Medulla oblongata (tissue), 1 donor: ENCODE data around the gene INPP5F.

Experiments used
- DNase-seq: peaks from one replicate; pipeline ENCODE4 v3.0.0-alpha.2; 2015; ENCODE audit errors: extremely low spot score

INPP5F gene

GRCh38 chr10:119817991-119818888, 92.4 kb downstream of the INPP5F start:
- DNase-seq: peak; percentile 44

GRCh38 chr10:119818889-119819270, 93.0 kb downstream of the INPP5F start:
- DNase-seq: no peak

- no peak for DNase-seq
Observed at GRCh38 chr10:119821182-119821581, 95.3 kb downstream of the INPP5F start.

GRCh38 chr10:119824299-119824698, 98.4 kb downstream of the INPP5F start:
- no peak for DNase-seq

GRCh38 chr10:119826771-119827170, 100.9 kb downstream of the INPP5F start:
- DNase-seq: no peak

GRCh38 chr10:119827430-119827829, 101.6 kb downstream of the INPP5F start:
- DNase-seq: no peak

- DNase-seq: no peak
Observed at GRCh38 chr10:119829429-119829828, 103.6 kb downstream of the INPP5F start.

GRCh38 chr10:119830851-119831250, 105.0 kb downstream of the INPP5F start:
- no peak for DNase-seq

GRCh38 chr10:119831656-119832055, 105.8 kb downstream of the INPP5F start:
- peak; percentile 61 for DNase-seq

GRCh38 chr10:119832951-119833350, 107.1 kb downstream of the INPP5F start:
- no peak for DNase-seq

GRCh38 chr10:119834188-119834587, 108.3 kb downstream of the INPP5F start:
- no peak for DNase-seq

- DNase-seq: no peak
Observed at GRCh38 chr10:119845656-119846055, 119.8 kb downstream of the INPP5F start.

GRCh38 chr10:119849031-119849789, 123.4 kb downstream of the INPP5F start:
- no peak for DNase-seq

- no peak for DNase-seq
Observed at GRCh38 chr10:119849944-119850343, 124.1 kb downstream of the INPP5F start.

GRCh38 chr10:119852277-119852676, 126.4 kb downstream of the INPP5F start:
- DNase-seq: no peak

- DNase-seq: no peak
Observed at GRCh38 chr10:119852822-119853221, 127.0 kb downstream of the INPP5F start.

- DNase-seq: no peak
Observed at GRCh38 chr10:119853574-119853973, 127.7 kb downstream of the INPP5F start.

GRCh38 chr10:119858063-119858462, 132.2 kb downstream of the INPP5F start:
- DNase-seq: no peak

- DNase-seq: peak; percentile 70
Observed at GRCh38 chr10:119859420-119860258, 133.8 kb downstream of the INPP5F start.

- DNase-seq: no peak
Observed at GRCh38 chr10:119860866-119861607, 135.2 kb downstream of the INPP5F start.

- no peak for DNase-seq
Observed at GRCh38 chr10:119862524-119862923, 136.7 kb downstream of the INPP5F start.
